GM12872 (cell line): ENCODE results near the gene NAT8L.

Experiments used
- TF ChIP-seq, protein P1 (sequence below): IDR thresholded peaks from 3 replicates; pipeline ENCODE4 v1.5.1; 2011; ENCODE audit warnings: low read depth, mild to moderate bottlenecking, low read length, moderate library complexity; ENCODE audit not compliant: insufficient read depth

NAT8L gene

DNA sequence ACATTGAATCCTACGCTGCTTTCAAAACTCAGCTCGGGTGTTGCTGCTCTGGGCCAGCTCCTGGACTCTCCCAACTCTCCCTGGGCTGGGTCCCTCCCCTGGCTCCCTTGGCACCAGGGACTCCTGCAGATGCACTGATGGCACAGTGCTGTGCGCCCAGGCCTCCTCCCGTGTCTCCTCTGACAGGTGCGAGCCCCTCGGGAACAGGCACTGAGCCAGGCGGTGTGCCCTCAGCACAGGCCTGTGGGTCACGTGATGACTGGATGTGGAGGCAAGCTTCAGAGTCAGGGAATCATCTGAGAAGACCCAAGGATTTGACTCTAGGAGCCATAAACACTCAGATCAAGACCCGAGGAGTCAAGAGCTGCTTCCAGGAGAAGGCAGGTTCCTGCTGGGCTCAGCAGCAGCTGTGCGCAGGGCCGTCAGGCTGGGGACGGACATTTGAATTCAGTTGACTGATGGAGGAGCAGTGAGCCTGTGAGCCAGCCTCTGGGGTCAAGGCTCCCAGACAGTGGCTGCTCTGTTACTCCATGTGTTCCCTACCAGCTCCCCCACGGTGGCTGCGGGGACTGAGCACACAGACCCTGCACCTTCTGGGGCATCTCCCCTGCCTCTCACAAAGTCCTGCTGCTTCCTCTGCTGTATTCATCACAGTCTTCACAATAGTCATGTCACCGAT is 33.0 kb downstream of the NAT8L start:
- TF ChIP-seq, protein P1, sequence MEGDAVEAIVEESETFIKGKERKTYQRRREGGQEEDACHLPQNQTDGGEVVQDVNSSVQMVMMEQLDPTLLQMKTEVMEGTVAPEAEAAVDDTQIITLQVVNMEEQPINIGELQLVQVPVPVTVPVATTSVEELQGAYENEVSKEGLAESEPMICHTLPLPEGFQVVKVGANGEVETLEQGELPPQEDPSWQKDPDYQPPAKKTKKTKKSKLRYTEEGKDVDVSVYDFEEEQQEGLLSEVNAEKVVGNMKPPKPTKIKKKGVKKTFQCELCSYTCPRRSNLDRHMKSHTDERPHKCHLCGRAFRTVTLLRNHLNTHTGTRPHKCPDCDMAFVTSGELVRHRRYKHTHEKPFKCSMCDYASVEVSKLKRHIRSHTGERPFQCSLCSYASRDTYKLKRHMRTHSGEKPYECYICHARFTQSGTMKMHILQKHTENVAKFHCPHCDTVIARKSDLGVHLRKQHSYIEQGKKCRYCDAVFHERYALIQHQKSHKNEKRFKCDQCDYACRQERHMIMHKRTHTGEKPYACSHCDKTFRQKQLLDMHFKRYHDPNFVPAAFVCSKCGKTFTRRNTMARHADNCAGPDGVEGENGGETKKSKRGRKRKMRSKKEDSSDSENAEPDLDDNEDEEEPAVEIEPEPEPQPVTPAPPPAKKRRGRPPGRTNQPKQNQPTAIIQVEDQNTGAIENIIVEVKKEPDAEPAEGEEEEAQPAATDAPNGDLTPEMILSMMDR: no peak

DNA sequence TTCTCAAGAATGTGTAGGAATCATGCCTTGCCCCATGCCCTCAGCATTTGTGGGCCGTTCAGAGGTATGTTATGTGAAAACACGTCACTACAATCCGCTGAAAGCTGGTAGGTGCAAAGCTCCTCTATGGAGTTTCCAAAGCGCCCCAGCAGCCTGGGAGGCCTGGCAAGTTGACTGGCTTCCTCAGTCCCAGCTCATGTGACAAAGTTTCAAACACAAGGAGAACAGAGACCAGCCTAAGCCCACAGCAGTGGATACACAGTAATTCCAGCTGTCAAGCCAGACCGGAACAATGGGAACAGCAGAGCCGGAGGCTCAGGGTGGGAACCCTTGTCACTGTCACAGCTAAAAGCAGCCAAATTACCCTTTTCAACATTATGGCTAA is 33.5 kb downstream of the NAT8L start:
- TF ChIP-seq, protein P1: no peak

DNA sequence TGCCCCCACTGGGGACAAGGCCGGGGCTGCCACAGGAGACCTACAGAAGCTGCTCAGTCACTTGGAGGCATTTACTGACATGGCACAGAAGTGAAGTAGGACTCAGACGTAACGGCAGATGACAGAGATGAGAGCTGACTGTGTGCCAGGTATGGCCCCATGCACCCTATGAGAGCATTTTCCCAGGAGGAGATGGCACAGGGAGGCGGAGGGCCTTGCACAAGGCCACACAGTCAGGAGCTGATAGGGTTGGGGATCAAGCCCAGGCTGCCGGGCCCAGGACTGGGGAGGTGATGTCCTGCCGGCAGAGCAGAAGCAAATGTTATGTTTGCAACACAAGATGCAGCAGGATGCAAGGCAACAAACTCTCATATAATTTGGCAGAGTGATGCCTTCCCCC is 34.1 kb downstream of the NAT8L start:
- TF ChIP-seq, protein P1: no peak

DNA sequence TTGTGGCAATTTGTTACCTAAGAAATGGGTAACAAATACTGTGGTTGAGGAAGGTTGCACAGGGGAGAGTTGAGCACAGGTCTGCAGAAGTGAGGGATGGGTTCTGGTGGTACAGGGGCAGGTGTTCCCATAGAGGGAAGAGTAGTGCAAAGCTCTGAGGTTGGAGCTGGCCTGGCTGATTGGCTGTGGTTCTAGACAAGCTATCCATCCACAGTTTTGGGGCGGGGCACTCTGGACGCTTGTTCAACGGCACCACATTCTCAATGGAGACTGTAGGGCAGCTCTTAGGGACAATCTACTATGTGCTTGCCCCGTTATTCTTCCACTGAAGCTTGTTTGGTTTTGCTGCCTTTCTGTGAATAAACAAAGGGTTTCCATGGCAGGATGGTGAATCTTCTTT is 35.4 kb downstream of the NAT8L start:
- TF ChIP-seq, protein P1: no peak

DNA sequence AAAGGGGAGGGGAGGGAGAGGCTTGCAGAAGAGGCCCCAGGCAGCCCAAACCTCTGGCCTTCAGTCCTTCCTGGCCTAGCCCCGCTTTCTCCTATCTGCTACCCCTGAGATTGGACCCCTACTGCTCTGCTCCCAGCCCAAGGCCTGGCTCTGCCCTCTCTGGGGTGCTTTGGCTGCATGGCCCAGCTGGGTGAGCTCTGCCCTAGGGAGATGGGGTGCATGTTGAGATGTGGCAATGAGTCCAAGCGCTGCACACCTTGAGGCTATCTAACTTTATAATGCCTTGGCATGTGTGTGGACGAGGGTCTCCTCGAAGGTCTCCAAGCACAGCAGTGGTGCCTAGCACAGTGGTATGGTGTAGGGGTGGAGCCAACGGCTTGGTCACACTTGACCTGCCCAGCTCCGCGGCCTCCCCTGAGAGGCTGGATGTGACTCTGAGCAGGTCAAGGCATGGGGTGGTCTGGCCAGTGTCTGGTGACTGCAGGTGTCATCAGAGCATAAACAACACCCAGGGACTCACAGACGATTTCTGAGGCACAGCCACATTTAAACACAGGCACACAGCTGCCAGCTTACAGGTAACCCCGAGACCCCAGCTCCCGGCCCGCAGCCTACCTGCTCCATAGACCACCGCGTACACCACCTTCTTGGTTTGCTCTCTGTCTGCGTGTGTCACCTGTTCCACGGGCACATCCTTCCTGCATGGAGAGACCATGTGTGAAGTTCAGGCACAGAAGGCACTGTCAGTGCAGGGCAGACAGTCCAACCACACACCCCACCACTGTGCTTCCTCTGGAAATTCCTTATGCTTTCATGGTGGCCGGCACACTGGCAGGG is 36.3 kb downstream of the NAT8L start:
- TF ChIP-seq, protein P1: no peak

DNA sequence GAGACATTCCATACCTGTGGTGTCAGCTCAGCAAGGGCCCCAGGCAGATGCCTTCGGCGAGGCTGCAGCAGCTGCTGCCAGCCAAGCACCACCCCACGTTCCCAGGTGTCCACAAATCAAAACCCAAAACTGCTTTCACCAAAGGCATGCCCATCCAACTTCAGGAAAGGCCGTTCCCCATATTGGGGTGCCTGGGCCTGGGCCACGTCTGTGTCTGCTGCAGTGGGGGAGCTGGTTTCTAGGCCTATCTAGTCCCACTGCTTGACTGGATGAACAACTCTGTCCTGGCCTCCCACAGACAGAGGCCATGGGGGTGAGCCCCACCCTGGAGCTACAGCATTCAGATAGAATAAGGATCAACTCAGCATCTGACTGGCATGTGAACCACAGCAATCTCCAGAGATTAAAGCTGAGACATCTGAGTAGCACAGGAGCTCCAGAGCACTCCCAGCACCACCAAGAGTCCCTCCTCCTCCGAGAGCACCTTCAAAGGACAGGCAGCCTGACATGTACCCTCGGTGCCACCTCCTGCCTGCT is 37.0 kb downstream of the NAT8L start:
- TF ChIP-seq, protein P1: no peak

DNA sequence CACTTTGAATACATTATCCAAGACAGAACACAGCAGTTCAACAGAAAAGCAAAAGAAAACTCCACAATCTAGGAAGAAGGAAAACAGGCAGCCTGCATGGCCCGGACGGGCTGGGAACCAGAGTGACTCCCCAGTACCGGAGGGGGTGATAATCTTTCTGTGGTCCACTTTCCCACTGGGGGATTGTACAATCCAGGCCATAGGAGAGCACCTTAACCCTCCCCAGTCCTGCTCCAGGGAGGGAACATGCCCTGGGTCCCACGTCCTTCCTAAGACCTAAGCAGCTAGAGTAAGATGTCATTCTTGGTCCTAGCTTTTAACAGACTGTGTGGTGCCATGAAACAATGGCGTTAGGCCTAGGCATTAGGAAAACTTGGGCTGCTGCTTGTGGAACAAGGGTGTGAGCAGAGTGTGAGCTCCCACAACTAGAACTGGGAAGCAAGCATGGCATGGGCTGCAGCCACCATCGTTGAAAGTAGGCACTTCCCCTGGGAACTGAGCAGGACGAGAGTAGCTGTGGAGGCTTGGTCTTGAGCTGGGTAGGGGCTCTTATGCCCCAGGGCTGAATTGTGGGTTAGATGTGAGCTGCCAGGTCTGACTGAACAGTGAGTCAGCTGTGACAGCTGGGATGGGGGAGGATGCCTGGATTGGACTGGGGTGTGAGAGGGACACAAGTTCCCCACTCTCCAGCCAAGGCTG is 42.4 kb downstream of the NAT8L start:
- TF ChIP-seq, protein P1: no peak
